GM10266 (cell line): ENCODE measurements around the gene FOXP1.

Experiments
- DNase-seq: peaks from one replicate; pipeline ENCODE4 v3.0.0; 2012; ENCODE audit errors: extremely low spot score
- CTCF ChIP-seq: IDR thresholded peaks from 2 replicates; pipeline ENCODE4 v1.5.1; 2012; ENCODE audit warnings: mild to moderate bottlenecking, low read depth; ENCODE audit not compliant: control insufficient read depth, insufficient read depth; ENCODE audit errors: missing control alignments

The FOXP1 gene

GRCh38 chr3:71124048-71124447 lies 459.5 kb downstream of the FOXP1 start:
- DNase-seq = no peak

GRCh38 chr3:71122641-71123040 lies 460.9 kb downstream of the FOXP1 start:
- no peak for DNase-seq
- no peak for TF ChIP-seq CTCF

More at GRCh38 chr3:71124048-71124447, 459.5 kb downstream of the FOXP1 start:
- no peak for TF ChIP-seq CTCF

- no peak for DNase-seq
- no peak for TF ChIP-seq CTCF
Measured at GRCh38 chr3:71121429-71122167, 461.9 kb downstream of the FOXP1 start.

GRCh38 chr3:71120012-71120411 lies 463.5 kb downstream of the FOXP1 start:
- TF ChIP-seq CTCF = no peak
- DNase-seq = no peak

- no peak for TF ChIP-seq CTCF
- no peak for DNase-seq
Measured at GRCh38 chr3:71119171-71119570, 464.4 kb downstream of the FOXP1 start.

GRCh38 chr3:71118436-71118835 lies 465.1 kb downstream of the FOXP1 start:
- no peak for TF ChIP-seq CTCF
- DNase-seq = no peak

GRCh38 chr3:71117572-71118247 lies 465.8 kb downstream of the FOXP1 start:
- no peak for DNase-seq
- no peak for TF ChIP-seq CTCF
